GM12878 (cell line): ENCODE results near the gene SNX22. TPM values are rescaled to one million over a fixed set of nuclear protein-coding genes. Genes with fewer than 3 reads are reported as not detected.

Source experiments
- ATAC-seq: fragments of 200-7000 bp; cut with Tn5 transposase; 3 replicates; pipeline ENCODE4 v1.9.1; 2020; ENCODE audit warnings: mild to moderate bottlenecking, moderate library complexity
- BruUV-seq: library from RNA; stranded (reverse); fragments of 400-500 nt; replicated peaks from 2 replicates; lab custom pipeline; 2021; lab: Mats Ljungman, UMichigan
- CTCF ChIA-PET: fragments of 300-600 bp; sonication (Branson Sonifier 250); formaldehyde crosslinking; extraction: SDS; loops from one replicate; lab custom pipeline; 2021; ENCODE audit warnings: inconsistent platforms; lab: Yijun Ruan, JAX
- POLR2A ChIA-PET: fragments of 350-600 bp; formaldehyde crosslinking; extraction: SDS; loops from one replicate; lab custom pipeline; 2021; ENCODE audit warnings: inconsistent platforms; lab: Charles Lee
- RAD21 ChIA-PET: fragments of 300-600 bp; sonication (Branson Sonifier 250); formaldehyde crosslinking; loops from one replicate; lab custom pipeline; 2023; ENCODE audit warnings: antibody characterized with exemption; ENCODE audit not compliant: unreplicated experiment; lab: Charles Lee
- SMC1A ChIA-PET: fragments of 300-600 bp; sonication (Branson Sonifier 250); formaldehyde crosslinking; loops from one replicate; lab custom pipeline; 2023; ENCODE audit not compliant: unreplicated experiment, uncharacterized antibody; lab: Charles Lee
- DNase-seq: peaks from one replicate; pipeline ENCODE4 v3.0.0-alpha.2; 2011; ENCODE audit warnings: low read depth, low spot score
- FAIRE-seq: peaks from 3 replicates; lab custom pipeline; 2011; peaks lifted over from hg19 to GRCh38; lab: Jason Lieb, UNC
- H2AFZ ChIP-seq: 2 replicates; pipeline ENCODE4 v1.6.0; 2011; ENCODE audit warnings: low read depth, low read length, control low read depth; ENCODE audit not compliant: control insufficient read depth
- H3K27ac ChIP-seq: 2 replicates; pipeline ENCODE4 v1.5.1; 2011; ENCODE audit warnings: control low read depth; ENCODE audit not compliant: control insufficient read depth, insufficient read depth
- H3K27me3 ChIP-seq, 2 experiments: replicated peaks in 1 of 2; 2 replicates each; pipeline versions ENCODE4 v1.6.0 to v1.6.1; 2011; ENCODE audit warnings: low read length in 1 of 2; ENCODE audit not compliant: control insufficient read depth in 2 of 2, insufficient read depth in 2 of 2
- H3K36me3 ChIP-seq, 2 experiments: 2 replicates each; pipeline ENCODE4 v1.5.1; 2011; ENCODE audit warnings: low read length in 1 of 2; ENCODE audit not compliant: control insufficient read depth in 2 of 2, insufficient read depth in 2 of 2
- H3K4me1 ChIP-seq: 2 replicates; pipeline ENCODE4 v1.6.1; 2011; ENCODE audit warnings: mild to moderate bottlenecking, low read length, moderate library complexity, mixed read lengths; ENCODE audit not compliant: control insufficient read depth, insufficient read depth
- H3K4me2 ChIP-seq: 2 replicates; pipeline ENCODE4 v1.6.0; 2011; ENCODE audit warnings: control low read depth; ENCODE audit not compliant: control insufficient read depth, insufficient read depth
- H3K4me3 ChIP-seq: fragments of 200-600 bp; sonication (generic); 2 replicates; pipeline ENCODE4 v1.5.1; 2016
- H3K79me2 ChIP-seq: 2 replicates; pipeline ENCODE4 v1.6.0; 2011; ENCODE audit warnings: low read length; ENCODE audit not compliant: control insufficient read depth, insufficient read depth
- H3K9ac ChIP-seq: 2 replicates; pipeline ENCODE4 v1.8.0; 2011; ENCODE audit warnings: low read length, control low read depth, mixed read lengths; ENCODE audit not compliant: control insufficient read depth, insufficient read depth
- H3K9me3 ChIP-seq: replicated peaks from 3 replicates; pipeline ENCODE4 v1.5.1; 2011; ENCODE audit warnings: mild to moderate bottlenecking, low read length; ENCODE audit not compliant: control insufficient read depth, insufficient read depth
- H4K20me1 ChIP-seq: 2 replicates; pipeline ENCODE4 v1.6.0; 2011; ENCODE audit not compliant: control insufficient read depth, insufficient read depth
- CHD4 ChIP-seq: fragments of 200-600 bp; sonication (generic); IDR thresholded peaks from 2 replicates; pipeline ENCODE4 v1.6.1; 2016; ENCODE audit warnings: mild to moderate bottlenecking
- DPF2 ChIP-seq: fragments of 450-650 bp; IDR thresholded peaks from 2 replicates; pipeline ENCODE4 v1.6.1; 2017; ENCODE audit warnings: mild to moderate bottlenecking
- EGR1 ChIP-seq, 2 experiments: IDR thresholded peaks; 1 replicate in 1 of 2; 2 replicates in 1 of 2; pipeline ENCODE4 v1.6.1; 2011 to 2012; ENCODE audit warnings: low read depth in 2 of 2, low read length in 2 of 2, borderline replicate concordance in 1 of 2, mild to moderate bottlenecking in 1 of 2, moderate library complexity in 1 of 2
- FOXK2 ChIP-seq: fragments of 450-650 bp; IDR thresholded peaks from 2 replicates; pipeline ENCODE4 v1.6.1; 2017; ENCODE audit warnings: mild to moderate bottlenecking, moderate library complexity
- HSF1 ChIP-seq: fragments of 150-350 bp; IDR thresholded peaks from 2 replicates; pipeline ENCODE4 v1.6.1; 2014; ENCODE audit warnings: mild to moderate bottlenecking, low read depth, low read length
- JUND ChIP-seq: IDR thresholded peaks from 2 replicates; pipeline ENCODE4 v1.6.1; 2012; ENCODE audit warnings: low read depth, mild to moderate bottlenecking, low read length, improper control_type of control experiment, moderate library complexity
- MTA3 ChIP-seq: IDR thresholded peaks from 2 replicates; pipeline ENCODE4 v1.6.1; 2012; ENCODE audit warnings: low read length, inconsistent platforms, borderline replicate concordance
- NR2F1 ChIP-seq: fragments of 450-650 bp; conservative IDR thresholded peaks from 2 replicates; pipeline ENCODE4 v1.6.1; 2017; ENCODE audit warnings: mild to moderate bottlenecking
- PML ChIP-seq: IDR thresholded peaks from 2 replicates; pipeline ENCODE4 v1.6.1; 2012; ENCODE audit warnings: low read length, inconsistent platforms
- REST ChIP-seq: IDR thresholded peaks from 2 replicates; pipeline ENCODE4 v1.6.1; 2012; ENCODE audit warnings: mild to moderate bottlenecking, low read depth, low read length
- YBX1 ChIP-seq: fragments of 450-650 bp; IDR thresholded peaks from 2 replicates; pipeline ENCODE4 v1.6.1; 2016; ENCODE audit warnings: antibody characterized with exemption
- ZBTB11 ChIP-seq: fragments of 450-650 bp; formaldehyde crosslinking; IDR thresholded peaks from 2 replicates; pipeline ENCODE4 v1.5.0; 2022; ENCODE audit warnings: mild to moderate bottlenecking, missing genetic modification characterization
- WGBS: methylation state at CpG from one replicate; pipeline ENCODE4 v1.1.6; 2016; ENCODE audit warnings: low lambda C conversion rate; ENCODE audit not compliant: insufficient replicate concordance, insufficient coverage; ENCODE audit errors: missing lambda C conversion rate; 5-methylcytosine and 5-hydroxymethylcytosine counted together
- in situ Hi-C: fragments of 300-500 bp; cut with MboI; formaldehyde crosslinking; loops from 9 replicates; pipeline ENCODE4 v1.14.3; 2018; ENCODE audit warnings: mixed read lengths
- intact Hi-C: fragments of 100-400 bp; cut with micrococcal nuclease; formaldehyde crosslinking; loops from one replicate; pipeline ENCODE4 v1.14.2; 2022; ENCODE audit not compliant: unreplicated experiment
- polyA plus RNA-seq, 11 experiments: library from polyadenylated mRNA; depleted of rRNA in 4 of 11; unstranded in 6 of 11; stranded (reverse) in 5 of 11; fragments of >200 nt; fragmentation: Nextera tagmentation in 4 of 11; fragmentation: Illumina TruSeq in 1 of 11; extraction: Ambion mirVana in 4 of 11; extraction: Trizol in 1 of 11; gene quantifications; 1 replicate in 1 of 11; 2 replicates in 10 of 11; pipeline versions ENCODE4 v1.2.1 to v1.2.3, GENCODE V29; 2011 to 2016; ENCODE audit warnings: inconsistent platforms in 2 of 11, missing spikeins in 2 of 11, low read depth in 1 of 11
- total RNA-seq, 4 experiments: library from RNA; depleted of rRNA in 3 of 4; stranded (reverse); fragments of >200 nt in 3 of 4; fragmentation: Illumina TruSeq in 1 of 4; extraction: Trizol in 1 of 4; gene quantifications; 2 replicates each; pipeline versions ENCODE4 v1.2.1 to v1.2.3, GENCODE V29; 2013 to 2021
- TF ChIP-seq, protein P1 (sequence below): IDR thresholded peaks from 2 replicates; pipeline ENCODE4 v1.6.1; 2011; ENCODE audit warnings: borderline replicate concordance, low read depth, mild to moderate bottlenecking, moderate library complexity, mixed read lengths, low read length; ENCODE audit not compliant: insufficient read depth; ENCODE audit errors: extremely low read length
- TF ChIP-seq, protein P2 (sequence below): fragments of 450-650 bp; IDR thresholded peaks from 2 replicates; pipeline ENCODE4 v1.6.1; 2016; ENCODE audit warnings: mild to moderate bottlenecking

The SNX22 gene
- total and polyA plus RNA-seq, 10 of the 15 experiments (the other 5 are each of a cell fraction or from before 2014, with no cell fraction given), result 4.4 to 29.0 (median 8.7) TPM

GRCh38 chr15:64136347-64136746, 15.2 kb upstream of the SNX22 start:
- in situ Hi-C loops, result no loop called here
- Histone ChIP-seq H3K9me3 (no peaks in the 10 kb centered on the region), H3K79me2 (no peaks in the 10 kb centered on the region), H3K27ac (no peak overlapping the region), H3K27me3 (no peaks in the 10 kb centered on the region), H3K36me3 (peaks cover 37 to 40% of the 10 kb centered on the region in 2 experiments), H4K20me1 (no peaks in the 10 kb centered on the region), H3K9ac (no peak overlapping the region), H3K4me2 (no peak overlapping the region), H2AFZ (no peak overlapping the region), H3K4me3 (no peak overlapping the region), H3K4me1 (no peaks in the 10 kb centered on the region)
- intact Hi-C loops, result no loop called here
- BruUV-seq, result no TSS peak
- ATAC-seq, result no peak
- SMC1A ChIA-PET, result interaction anchor here (1.4 kb wide), 1 partner anchor 17 kb away, joined by 4 read pairs; no protein-coding TSS in a partner anchor
- no peak for DNase-seq
- 69% methylated on average over 7 of the region's 7 CpGs for WGBS
- no peak for FAIRE-seq
- POLR2A ChIA-PET, result no interaction called here
- CTCF ChIA-PET, result no interaction called here
- RAD21 ChIA-PET, result interaction anchor here (1.0 kb wide), 1 partner anchor 17 kb away, joined by 3 read pairs; no protein-coding TSS in a partner anchor
- TF ChIP-seq FOXK2, result no peak
- TF ChIP-seq NR2F1, result no peak
- no peak for TF ChIP-seq DPF2
- TF ChIP-seq, protein P1, sequence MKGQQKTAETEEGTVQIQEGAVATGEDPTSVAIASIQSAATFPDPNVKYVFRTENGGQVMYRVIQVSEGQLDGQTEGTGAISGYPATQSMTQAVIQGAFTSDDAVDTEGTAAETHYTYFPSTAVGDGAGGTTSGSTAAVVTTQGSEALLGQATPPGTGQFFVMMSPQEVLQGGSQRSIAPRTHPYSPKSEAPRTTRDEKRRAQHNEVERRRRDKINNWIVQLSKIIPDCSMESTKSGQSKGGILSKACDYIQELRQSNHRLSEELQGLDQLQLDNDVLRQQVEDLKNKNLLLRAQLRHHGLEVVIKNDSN, result no peak
- TF ChIP-seq JUND, result no peak
- no peak for TF ChIP-seq CHD4
- TF ChIP-seq YBX1, result no peak
- TF ChIP-seq, protein P2, sequence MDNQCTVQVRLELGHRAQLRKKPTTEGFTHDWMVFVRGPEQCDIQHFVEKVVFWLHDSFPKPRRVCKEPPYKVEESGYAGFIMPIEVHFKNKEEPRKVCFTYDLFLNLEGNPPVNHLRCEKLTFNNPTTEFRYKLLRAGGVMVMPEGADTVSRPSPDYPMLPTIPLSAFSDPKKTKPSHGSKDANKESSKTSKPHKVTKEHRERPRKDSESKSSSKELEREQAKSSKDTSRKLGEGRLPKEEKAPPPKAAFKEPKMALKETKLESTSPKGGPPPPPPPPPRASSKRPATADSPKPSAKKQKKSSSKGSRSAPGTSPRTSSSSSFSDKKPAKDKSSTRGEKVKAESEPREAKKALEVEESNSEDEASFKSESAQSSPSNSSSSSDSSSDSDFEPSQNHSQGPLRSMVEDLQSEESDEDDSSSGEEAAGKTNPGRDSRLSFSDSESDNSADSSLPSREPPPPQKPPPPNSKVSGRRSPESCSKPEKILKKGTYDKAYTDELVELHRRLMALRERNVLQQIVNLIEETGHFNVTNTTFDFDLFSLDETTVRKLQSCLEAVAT, result no peak
- TF ChIP-seq PML, result no peak
- TF ChIP-seq REST, result no peak
- no peak for TF ChIP-seq ZBTB11
- TF ChIP-seq HSF1, result no peak
- no peak for TF ChIP-seq EGR1 (IDR thresholded peaks at IDR 0.05; ENCODE audit: borderline replicate concordance in 1 of 2, low read depth in 2 of 2, low read length in 2 of 2)
- TF ChIP-seq MTA3, result no peak
